Activated T-helper 17 cell treated with anti-CD3 and anti-CD28 coated beads, Interleukin-2, amount 50 U/mL, for 72 hours (primary cell): ENCODE data around the gene LEMD3. TPM values are rescaled to one million over a fixed set of nuclear protein-coding genes. Genes with fewer than 3 reads are reported as not detected.
A peak's percentile ranks its signal among the peaks of the same experiment; 100 is the strongest.

Source experiments
- ATAC-seq: fragments of 150-1000 bp; cut with Tn5 transposase; replicated peaks from 2 replicates; pipeline ENCODE4 v1.10.0; 2021; ENCODE audit warnings: mild to moderate bottlenecking, moderate library complexity
- H3K27ac Mint-ChIP-seq: one replicate; pipeline ENCODE4 v1.8.0; 2022; ENCODE audit warnings: mixed read lengths
- H3K27me3 Mint-ChIP-seq: one replicate; pipeline ENCODE4 v1.8.0; 2022; ENCODE audit warnings: mixed read lengths
- H3K36me3 Mint-ChIP-seq: one replicate; pipeline ENCODE4 v1.8.0; 2022; ENCODE audit warnings: low read depth, mild to moderate bottlenecking, mixed read lengths
- H3K4me1 Mint-ChIP-seq: one replicate; pipeline ENCODE4 v1.8.0; 2022; ENCODE audit warnings: mixed read lengths
- H3K4me3 Mint-ChIP-seq: one replicate; pipeline ENCODE4 v1.8.0; 2022; ENCODE audit warnings: mild to moderate bottlenecking, mixed read lengths
- H3K9me3 Mint-ChIP-seq: one replicate; pipeline ENCODE4 v1.8.0; 2022; ENCODE audit warnings: mixed read lengths
- total RNA-seq, 2 donors: library from RNA; stranded (reverse); gene quantifications; one replicate each; pipeline ENCODE4 v1.2.3, GENCODE V29; 2022

LEMD3 gene
- total RNA-seq, 2 donors from 2014 or later: 18.2 to 21.1 TPM

DNA sequence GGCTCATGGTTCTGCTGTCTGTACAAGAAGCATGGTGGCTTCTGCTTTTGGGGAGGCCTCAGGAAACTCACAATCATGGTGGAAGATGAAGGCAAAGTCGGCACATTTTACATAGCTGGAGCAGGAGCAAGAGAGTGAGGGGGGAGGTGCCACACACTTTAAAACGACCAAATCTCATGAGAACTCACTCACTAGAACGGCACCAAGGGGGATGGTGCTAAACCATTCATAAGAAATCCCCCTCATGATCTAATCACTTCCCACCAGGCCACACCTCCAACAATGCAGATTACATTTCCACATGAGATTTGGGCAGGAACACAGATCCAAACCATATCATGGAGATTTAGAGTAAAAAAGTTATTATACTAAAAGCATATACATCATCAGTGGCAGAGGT, 13.6 kb upstream of the LEMD3 start:
- ATAC-seq: peak; percentile 48
- no peaks in the 10 kb centered on the region for H3K9me3 Mint-ChIP-seq
- peak overlapping the region; percentile 65 for H3K4me3 Mint-ChIP-seq
- H3K36me3 Mint-ChIP-seq: no peaks in the 10 kb centered on the region
- H3K27ac Mint-ChIP-seq: peak overlapping the region; percentile 64
- H3K27me3 Mint-ChIP-seq: peaks cover 23% of the 10 kb centered on the region
- peaks cover 11% of the 10 kb centered on the region for H3K4me1 Mint-ChIP-seq

DNA sequence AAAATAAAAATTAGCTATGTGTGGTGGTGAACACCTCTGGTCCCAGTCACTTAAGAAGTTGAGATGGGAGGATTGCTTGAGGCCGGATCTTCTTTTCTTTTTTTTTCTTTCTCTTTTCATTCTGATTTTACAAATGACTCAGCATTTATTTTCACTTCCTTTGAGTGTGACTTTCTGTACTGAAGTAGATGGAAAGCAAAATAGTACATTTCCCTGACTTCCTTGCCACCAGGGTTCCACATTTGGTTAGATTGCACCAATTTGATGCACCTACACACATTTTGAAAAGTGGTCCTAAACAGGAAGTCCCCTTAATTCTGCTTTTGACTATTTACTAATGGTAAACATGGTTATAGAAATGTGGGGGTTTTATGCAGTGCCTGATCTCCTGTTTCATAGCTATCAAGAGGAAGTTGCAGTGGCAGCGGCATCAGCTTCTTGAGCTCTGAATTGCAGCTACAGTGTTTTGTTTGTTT, 13.0 kb upstream of the LEMD3 start:
- Mint-ChIP-seq H3K9me3 (no peaks in the 10 kb centered on the region), H3K4me3 (peak overlapping the region; percentile 65), H3K27ac (peak overlapping the region; percentile 64), H3K36me3 (no peaks in the 10 kb centered on the region), H3K27me3 (peaks cover 22% of the 10 kb centered on the region), H3K4me1 (peaks cover 11% of the 10 kb centered on the region)
- ATAC-seq: peak; percentile 85

DNA sequence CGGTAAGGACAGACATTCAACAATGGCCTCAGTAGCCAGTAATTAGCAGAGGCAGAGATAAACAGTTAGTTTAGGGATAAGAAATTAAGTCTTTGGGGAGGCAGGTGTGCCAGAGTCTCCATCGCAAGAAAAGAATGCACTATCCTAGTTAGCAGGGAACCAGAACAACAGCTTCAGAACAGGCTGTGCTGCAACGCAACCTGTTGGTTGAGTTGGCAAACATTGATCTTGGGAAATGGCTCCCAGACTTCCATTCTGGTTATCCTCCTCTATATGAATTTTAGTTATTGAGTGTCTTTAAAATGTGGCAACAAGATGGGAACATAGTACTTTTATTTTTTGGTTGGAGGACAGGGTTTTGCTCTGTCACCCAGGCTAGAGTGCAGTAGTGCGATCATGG, 12.3 kb upstream of the LEMD3 start:
- Mint-ChIP-seq H3K9me3 (no peaks in the 10 kb centered on the region), H3K4me3 (peak overlapping the region; percentile 65)
- ATAC-seq: no peak

DNA sequence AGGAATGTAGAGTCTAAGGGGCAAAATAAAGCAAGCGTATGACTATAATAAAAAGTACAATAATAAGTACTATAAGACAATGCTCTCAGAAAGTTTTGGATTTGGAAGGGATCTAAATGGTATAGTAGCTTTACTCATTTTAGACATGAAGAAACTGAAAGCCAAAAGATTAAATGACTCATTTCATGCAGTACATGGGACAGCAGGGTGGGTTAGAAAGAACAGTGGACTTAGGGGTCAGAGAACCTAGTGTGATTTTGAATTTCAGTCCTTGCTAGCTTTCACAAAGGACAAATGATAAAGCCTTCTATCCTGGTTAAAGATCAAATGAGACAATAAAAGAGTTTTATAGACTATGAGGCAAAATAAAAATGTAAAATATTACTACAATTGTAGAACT, 6.8 kb upstream of the LEMD3 start:
- peaks cover 25% of the 10 kb centered on the region for H3K27me3 Mint-ChIP-seq
- H3K27ac Mint-ChIP-seq: no peak overlapping the region
- H3K36me3 Mint-ChIP-seq: no peaks in the 10 kb centered on the region
- H3K4me1 Mint-ChIP-seq: no peaks in the 10 kb centered on the region
- H3K4me3 Mint-ChIP-seq: no peak overlapping the region
- no peaks in the 10 kb centered on the region for H3K9me3 Mint-ChIP-seq
- peak; percentile 16 for ATAC-seq

More for the DNA sequence above, 12.3 kb upstream of the LEMD3 start:
- Mint-ChIP-seq H3K27ac (peak overlapping the region; percentile 64), H3K27me3 (peaks cover 25% of the 10 kb centered on the region), H3K4me1 (peaks cover 11% of the 10 kb centered on the region), H3K36me3 (no peaks in the 10 kb centered on the region)

DNA sequence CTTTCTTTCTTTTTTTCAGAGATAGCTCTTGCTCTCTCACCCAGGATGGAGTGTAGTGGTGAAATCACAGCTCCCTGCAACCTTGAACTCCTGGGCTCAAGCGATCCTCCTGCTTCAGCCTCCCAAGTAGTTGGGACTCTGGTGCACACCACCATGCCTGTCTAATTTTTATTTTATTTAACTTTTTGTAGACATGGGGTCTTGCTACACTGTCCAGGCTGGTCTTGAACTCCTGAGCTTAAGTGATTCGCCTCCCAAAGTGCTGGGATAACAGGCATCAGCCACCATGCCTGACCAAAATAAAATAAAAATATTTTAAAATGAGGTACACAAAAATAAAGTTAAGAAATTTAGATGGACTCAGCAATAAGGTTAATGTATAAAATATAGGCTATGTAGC, 5.1 kb upstream of the LEMD3 start:
- Mint-ChIP-seq H3K27ac (no peak overlapping the region), H3K36me3 (peaks cover 5% of the 10 kb centered on the region), H3K4me3 (no peak overlapping the region), H3K4me1 (no peaks in the 10 kb centered on the region), H3K27me3 (peaks cover 25% of the 10 kb centered on the region), H3K9me3 (no peaks in the 10 kb centered on the region)
- no peak for ATAC-seq

DNA sequence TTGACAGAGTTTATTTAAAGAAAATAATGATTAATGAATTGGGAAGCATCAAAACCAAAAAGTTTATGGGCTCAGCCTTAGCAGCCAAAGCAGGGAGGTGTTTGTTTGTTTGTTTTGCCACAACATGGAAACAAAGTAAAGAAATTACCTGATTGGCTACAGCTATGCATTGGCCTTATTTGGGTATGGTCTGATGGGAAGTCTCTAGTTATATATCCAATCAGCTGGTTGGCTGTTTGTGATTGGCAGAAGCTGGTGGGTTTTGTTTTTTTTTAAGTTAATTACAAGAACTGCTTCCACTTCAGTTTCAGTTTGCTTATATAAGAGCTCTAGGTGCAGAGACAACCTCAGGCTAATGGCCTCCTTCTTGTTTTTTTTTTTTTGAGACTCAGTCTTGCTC, 4.6 kb upstream of the LEMD3 start:
- H3K36me3 Mint-ChIP-seq: peaks cover 8% of the 10 kb centered on the region
- ATAC-seq: no peak
- H3K4me3 Mint-ChIP-seq: no peak overlapping the region

DNA sequence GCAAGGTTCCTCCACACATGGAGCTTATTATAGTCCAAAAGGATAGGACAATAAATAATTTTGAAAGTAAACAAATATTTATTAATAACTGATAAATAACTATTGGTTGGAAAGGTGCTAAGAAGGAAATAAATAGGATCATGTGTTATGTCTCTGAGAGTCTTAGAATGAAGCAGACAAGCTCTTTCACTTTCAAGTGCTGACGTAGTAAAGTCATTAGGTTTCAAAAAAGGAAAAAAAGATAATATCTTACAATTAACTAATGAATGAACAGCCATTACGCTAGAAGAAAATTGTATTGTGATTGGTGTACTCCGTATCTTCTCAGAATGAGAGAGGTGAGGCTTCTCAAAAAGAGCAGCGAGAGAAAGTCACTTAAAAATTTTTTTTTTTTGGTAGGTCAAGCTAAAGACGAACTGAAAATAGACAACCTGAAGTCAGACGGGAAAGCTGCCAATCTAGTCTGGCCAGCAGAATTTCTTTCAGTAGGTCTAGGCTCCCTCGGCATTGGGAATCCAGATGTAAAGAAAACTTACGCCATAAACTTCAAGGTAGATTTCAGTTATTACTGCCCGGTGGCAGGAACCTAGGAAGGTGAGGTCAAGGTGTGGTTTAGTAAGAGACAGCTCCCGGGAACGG, 583 bp upstream of the LEMD3 start:
- Mint-ChIP-seq H3K27me3 (peaks cover 1% of the 10 kb centered on the region), H3K27ac (peak overlapping the region; percentile 97), H3K4me1 (peaks cover 11% of the 10 kb centered on the region), H3K4me3 (no peak overlapping the region), H3K9me3 (no peaks in the 10 kb centered on the region), H3K36me3 (peaks cover 41% of the 10 kb centered on the region)
- no peak for ATAC-seq

More for the DNA sequence above, 4.6 kb upstream of the LEMD3 start:
- Mint-ChIP-seq H3K27me3 (peaks cover 22% of the 10 kb centered on the region), H3K9me3 (no peaks in the 10 kb centered on the region), H3K4me1 (no peaks in the 10 kb centered on the region), H3K27ac (no peak overlapping the region)

GRCh38 chr12:65170209-65170881, 962 bp downstream of the LEMD3 start:
- Mint-ChIP-seq H3K4me1 (peaks cover 11% of the 10 kb centered on the region), H3K36me3 (peaks cover 41% of the 10 kb centered on the region), H3K27me3 (no peaks in the 10 kb centered on the region), H3K27ac (peak overlapping the region; percentile 97), H3K4me3 (no peak overlapping the region), H3K9me3 (no peaks in the 10 kb centered on the region)
- peak; percentile 67 for ATAC-seq

DNA sequence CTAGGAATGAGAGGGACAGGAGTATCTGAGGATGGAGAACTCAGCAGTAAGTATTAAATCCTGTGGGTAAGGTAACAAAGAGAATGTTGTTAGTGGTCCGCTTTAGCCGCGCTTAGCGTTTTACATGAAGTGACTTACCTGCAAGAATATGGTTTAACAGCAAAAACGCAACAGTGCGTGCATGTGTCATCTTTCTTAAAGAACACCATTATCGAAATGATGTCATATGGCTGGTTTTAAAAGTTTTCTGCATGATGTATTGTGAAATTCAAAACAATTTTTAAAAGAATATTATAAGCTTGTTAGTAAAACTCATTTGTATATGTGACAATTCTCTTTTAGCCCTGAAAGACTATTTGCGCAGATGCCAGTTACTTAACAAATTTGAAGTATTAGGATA, 1.7 kb downstream of the LEMD3 start:
- ATAC-seq: no peak
- Mint-ChIP-seq H3K27me3 (no peaks in the 10 kb centered on the region), H3K4me1 (peaks cover 11% of the 10 kb centered on the region), H3K27ac (peak overlapping the region; percentile 97), H3K9me3 (no peaks in the 10 kb centered on the region), H3K36me3 (peaks cover 41% of the 10 kb centered on the region), H3K4me3 (no peak overlapping the region)

- Mint-ChIP-seq H3K36me3 (peaks cover 41% of the 10 kb centered on the region), H3K4me1 (peaks cover 11% of the 10 kb centered on the region), H3K4me3 (no peak overlapping the region), H3K27me3 (no peaks in the 10 kb centered on the region), H3K27ac (peak overlapping the region; percentile 53), H3K9me3 (no peaks in the 10 kb centered on the region)
- ATAC-seq: no peak
These were observed 2.5 kb downstream of the LEMD3 start for GRCh38 chr12:65171870-65172269.

DNA sequence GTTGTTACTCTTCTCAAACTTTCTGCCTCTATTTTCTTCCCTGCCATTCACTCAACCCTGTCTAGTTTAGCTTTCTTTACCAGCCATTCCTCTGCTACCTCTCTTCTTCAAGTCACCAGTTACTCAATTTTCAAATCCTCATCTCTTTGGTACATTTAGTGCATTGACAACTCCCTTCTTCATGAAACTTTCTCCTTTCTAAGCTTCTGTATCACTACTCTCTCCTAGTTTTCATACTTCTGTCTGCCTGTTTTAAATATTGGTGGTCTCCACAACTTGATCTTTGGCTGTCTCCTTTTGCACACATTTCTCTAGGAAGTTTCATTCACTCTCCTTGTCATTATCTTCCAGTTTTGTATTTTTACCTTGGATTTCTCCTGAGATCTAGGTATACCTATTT, 6.0 kb downstream of the LEMD3 start:
- ATAC-seq: no peak
- H3K9me3 Mint-ChIP-seq: no peaks in the 10 kb centered on the region
- no peaks in the 10 kb centered on the region for H3K27me3 Mint-ChIP-seq
- H3K36me3 Mint-ChIP-seq: peaks cover 30% of the 10 kb centered on the region
- no peak overlapping the region for H3K4me3 Mint-ChIP-seq
- H3K4me1 Mint-ChIP-seq: peaks cover 11% of the 10 kb centered on the region
- H3K27ac Mint-ChIP-seq: no peak overlapping the region

DNA sequence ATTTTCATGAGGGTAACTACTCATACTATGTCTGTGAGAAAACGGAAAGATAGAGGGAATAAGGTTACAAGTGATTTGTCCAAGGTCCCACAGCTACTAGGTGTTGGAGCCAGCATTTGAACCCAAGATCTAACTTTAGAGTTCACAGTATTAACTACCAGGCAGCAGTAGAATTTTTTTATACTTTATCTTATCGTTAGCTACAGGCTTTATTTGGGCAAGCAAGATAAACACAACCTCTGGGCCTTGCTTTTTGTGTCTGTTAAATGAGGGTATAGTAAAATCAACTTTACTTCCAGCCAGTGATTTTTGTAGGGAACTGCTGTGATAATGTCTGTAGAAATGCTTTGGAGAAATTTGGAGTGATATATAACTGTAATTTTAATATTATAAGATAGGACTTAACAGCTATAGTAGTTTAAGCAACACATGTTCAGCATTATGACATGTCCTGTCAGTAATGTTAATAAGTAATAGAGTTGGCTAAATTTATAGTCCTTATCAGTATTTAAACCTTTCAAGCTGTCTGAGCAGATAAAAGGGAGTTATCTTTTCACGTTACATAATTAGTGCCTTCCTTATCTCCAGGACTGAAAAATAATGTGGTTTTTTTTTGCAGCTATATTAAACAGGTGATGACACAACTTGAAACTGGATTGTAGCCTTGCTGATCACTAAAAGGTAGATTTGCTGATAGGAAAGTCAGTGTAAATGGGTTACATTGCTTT, 12.8 kb downstream of the LEMD3 start:
- no peaks in the 10 kb centered on the region for H3K27me3 Mint-ChIP-seq
- no peak for ATAC-seq
- H3K4me1 Mint-ChIP-seq: peaks cover 35% of the 10 kb centered on the region
- no peak overlapping the region for H3K4me3 Mint-ChIP-seq
- peaks cover 45% of the 10 kb centered on the region for H3K36me3 Mint-ChIP-seq
- H3K27ac Mint-ChIP-seq: no peak overlapping the region
- H3K9me3 Mint-ChIP-seq: no peaks in the 10 kb centered on the region

GRCh38 chr12:65184176-65184857, 14.9 kb downstream of the LEMD3 start:
- no peaks in the 10 kb centered on the region for H3K27me3 Mint-ChIP-seq
- ATAC-seq: no peak
- H3K27ac Mint-ChIP-seq: peak overlapping the region; percentile 17
- H3K4me1 Mint-ChIP-seq: peaks cover 46% of the 10 kb centered on the region
- H3K4me3 Mint-ChIP-seq: no peak overlapping the region
- H3K36me3 Mint-ChIP-seq: peaks cover 49% of the 10 kb centered on the region
- no peaks in the 10 kb centered on the region for H3K9me3 Mint-ChIP-seq

GRCh38 chr12:65184858-65185229, 15.5 kb downstream of the LEMD3 start:
- peaks cover 46% of the 10 kb centered on the region for H3K4me1 Mint-ChIP-seq
- no peak for ATAC-seq
- H3K9me3 Mint-ChIP-seq: no peaks in the 10 kb centered on the region
- H3K4me3 Mint-ChIP-seq: no peak overlapping the region
- H3K36me3 Mint-ChIP-seq: peaks cover 49% of the 10 kb centered on the region
- H3K27ac Mint-ChIP-seq: peak overlapping the region; percentile 17
- H3K27me3 Mint-ChIP-seq: no peaks in the 10 kb centered on the region
